CD4-positive, alpha-beta T cell treated with Interleukin-15 for 4 hours (primary cell): ENCODE measurements around the gene FBLN2.
"Not testable (repeated sequence)": the region's sequence is repeated elsewhere in the genome, so short reads cannot be mapped to it uniquely, and the experiment has no call there.

ENCODE experiments used
- DNase-seq: peaks from one replicate; pipeline ENCODE4 v3.0.0-alpha.2; 2020; ENCODE audit warnings: low spot score

The FBLN2 gene

DNA sequence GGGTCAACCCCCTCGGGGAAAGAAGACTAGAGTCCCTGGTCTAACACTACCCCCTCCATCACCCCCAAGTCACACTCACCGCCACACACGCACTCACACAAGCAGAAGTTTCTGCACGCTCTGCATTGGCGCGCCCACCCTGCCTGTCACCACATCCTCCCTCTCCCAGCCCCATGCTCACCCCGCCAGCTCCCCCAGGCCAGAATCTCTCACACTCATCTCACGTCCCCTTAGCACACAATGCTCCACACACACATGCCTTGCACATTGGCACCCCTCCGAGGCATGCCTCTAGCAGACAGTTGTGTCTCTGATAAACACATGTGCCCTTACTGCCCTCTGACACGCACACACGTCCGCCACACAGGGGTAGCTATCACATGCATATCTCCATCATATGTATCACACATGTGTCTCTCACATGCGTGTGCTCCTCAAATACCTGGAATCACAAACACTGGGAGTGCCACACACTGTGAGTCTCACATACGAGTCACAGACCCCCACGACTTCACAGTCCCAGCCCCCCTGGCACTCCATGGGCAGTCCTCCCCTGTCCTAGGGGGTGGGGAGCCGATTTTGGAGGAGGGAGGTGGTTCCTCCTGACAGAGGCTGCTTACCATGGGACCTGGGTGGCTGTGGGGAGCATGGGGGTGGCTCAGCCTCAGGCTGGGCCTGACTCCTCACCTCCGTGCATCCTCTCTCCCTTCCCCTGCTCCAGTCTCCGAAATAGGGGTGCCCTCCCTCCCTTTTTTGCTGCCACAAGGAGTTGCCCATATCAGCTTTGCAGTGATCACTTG is 898 bp downstream of the FBLN2 start:
- no peak for DNase-seq

DNA sequence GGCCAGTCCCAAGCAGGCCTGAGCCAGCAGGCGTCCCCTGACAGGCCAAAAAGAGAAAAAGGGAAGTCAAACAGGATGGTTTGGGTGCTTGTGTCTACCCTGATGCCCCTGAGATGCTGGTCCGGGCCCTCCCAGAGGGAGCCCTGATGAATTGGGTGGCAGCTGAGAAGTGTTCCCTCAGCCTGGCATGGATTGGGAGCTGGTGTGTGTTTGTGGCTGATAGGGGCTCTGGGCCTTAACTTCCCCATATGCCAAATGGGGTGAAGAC is 1.4 kb downstream of the FBLN2 start:
- no peak for DNase-seq

DNA sequence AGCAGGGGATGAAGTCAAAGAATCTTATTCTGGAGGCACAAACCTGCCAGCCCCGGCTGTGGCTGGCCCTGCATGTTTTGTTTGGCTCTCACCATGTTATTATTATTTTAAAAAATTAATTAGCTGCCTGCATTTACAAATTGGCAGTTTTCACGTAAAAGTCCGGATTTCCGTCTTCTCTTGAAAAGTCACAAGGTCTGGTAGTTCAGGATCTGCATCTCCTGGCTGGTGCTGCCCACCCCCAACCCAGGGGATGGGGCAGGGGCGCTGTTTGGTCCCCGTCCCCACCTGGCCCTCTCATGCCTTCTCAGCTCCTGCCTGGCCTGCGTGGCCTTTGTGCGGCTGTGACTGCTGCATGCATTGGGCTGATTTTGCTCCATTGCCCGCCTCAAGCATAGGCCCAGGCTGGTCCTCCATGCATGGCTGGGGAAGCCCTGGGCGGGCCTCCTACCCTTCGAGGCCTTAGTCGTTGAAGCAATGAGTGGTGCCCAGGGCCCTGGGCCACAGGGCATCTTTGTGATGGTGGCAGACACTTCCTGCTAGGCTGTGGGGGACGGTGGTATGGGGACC is 2.0 kb downstream of the FBLN2 start:
- no peak for DNase-seq

DNA sequence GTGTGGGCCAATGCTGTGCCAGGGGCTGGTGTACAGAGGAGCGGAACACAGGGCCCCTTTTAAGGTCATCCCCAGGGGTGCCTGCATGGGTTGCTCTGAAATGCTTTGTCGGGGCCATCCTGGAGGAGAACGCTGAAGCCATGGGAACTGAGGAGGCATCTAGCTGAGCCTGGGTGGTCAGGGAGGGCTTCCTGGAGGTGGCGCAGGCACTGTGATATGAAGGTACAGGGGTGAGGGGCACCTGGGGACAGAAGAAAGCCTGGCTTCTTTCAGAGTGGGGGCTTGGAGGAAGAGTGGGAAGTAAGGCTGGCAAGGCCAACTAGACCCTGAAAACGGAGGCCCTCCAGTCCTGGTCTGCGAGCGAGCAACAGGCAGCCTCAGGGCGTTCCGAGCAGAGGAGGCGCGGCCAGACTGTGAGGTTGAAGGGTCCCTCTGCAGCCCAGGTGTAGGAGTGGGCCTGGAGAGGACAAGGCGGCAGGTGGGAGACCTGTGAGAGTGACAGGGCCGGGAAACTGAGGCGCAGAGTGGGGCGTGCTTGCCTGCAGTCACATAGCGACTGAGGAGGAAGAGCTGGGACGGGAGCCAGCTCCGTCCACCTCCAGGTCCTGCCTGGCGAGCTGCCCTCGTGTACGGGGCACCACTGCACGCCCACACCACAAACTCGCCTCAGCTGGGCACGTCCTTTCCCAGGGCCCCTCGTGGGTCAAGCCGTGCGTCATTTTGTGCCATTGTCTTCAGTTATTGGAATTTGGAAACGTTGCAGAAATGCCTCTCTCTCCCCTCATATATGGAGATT is 4.1 kb downstream of the FBLN2 start:
- DNase-seq: no peak

DNA sequence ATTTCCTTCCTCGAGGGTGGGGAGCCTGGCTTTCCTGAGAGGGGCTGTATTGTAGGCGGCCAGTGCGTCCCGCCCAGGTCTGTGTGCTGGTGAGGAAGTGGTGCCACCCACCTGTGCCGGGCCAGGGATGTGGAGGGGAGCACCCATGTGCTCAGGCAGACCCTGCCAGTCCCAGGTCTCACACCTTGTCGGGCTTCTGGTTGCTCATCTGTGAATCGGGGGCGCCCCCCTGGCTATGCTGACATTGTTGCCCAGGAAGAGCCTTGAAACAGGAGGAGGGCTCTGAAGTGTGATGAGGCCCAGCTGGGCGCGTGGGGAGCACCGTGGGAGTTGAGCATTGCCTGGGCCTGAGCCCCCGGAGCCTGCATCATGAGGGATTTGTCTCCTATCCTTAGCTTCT is 4.8 kb downstream of the FBLN2 start:
- DNase-seq: no peak

DNA sequence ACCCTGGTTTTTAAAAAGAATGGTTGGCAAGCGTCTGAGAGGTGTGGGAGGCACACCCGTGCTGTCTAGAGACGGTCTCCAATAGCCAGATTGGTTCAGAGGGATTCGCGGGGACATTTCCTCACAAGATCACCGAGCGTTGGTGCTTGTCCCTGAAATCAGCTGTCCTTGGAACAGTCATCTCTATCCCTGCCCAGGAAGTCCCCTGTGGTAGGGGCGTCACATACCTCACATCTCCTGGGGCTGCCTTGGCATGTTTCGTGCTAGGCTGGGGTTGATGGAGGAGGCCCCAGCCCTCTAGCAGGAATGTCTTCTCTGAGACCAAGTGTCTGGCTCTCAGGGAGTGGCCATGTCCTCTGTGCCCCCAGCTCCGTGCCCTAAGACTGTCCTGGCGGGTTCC is 6.8 kb downstream of the FBLN2 start:
- DNase-seq: no peak

DNA sequence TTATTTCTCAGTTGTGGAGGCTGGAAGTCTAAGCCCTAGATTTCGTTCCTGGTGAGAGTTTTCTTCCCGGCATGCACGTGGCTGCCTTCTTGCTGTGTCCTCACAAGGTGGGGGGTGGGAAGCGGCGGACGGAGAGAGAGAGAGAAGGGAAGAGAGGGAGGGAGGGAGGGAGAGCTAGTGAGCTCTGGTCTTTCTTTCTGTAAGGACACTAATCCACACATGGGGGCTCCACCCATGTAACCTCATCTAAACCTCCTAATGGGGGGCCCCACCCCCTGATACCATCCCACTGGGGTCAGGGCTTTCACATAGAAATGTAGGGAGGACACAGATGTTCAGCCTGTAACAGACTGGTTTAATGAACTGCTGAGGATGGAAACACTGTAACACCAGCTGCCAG is 7.3 kb downstream of the FBLN2 start:
- no peak for DNase-seq

DNA sequence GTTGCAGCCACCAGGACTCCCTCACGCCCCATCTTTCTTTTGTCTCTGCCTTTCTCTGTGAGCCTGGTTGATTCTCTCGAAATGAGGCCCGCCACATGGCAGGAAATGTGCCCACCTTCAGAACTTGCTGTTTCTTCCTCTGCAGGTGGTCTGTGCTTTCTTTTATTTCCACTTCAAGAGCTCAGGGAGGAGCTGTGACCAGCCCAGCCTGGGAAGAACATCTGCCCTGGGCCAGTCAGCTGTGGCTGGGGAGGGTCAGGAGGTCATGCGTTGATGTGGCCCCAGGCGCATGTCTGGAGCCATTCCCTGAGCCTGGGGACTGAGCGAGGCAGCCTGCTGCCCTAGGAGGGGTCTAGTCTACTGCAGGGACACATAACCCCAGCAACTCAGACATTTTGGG is 8.0 kb downstream of the FBLN2 start:
- no peak for DNase-seq

DNA sequence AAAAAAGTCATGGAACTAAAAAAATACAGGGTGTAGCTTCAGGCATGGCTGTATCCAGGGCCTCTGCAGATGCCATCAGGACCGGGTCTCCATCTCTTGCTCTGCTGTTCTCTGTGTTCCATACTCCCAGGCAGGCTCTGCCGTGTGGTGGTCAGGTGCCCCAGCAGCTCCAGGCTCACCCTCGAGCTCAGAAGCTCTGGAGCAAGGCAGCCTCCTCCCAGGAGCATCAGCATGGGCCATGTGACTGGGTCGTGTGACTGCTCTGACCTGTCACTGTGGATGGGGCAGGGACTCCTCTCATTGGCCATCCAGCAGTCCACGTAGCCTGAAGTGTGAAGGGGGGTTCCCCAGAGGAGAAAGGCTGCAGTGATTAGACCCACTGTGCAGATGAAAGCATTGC is 8.5 kb downstream of the FBLN2 start:
- no peak for DNase-seq

DNA sequence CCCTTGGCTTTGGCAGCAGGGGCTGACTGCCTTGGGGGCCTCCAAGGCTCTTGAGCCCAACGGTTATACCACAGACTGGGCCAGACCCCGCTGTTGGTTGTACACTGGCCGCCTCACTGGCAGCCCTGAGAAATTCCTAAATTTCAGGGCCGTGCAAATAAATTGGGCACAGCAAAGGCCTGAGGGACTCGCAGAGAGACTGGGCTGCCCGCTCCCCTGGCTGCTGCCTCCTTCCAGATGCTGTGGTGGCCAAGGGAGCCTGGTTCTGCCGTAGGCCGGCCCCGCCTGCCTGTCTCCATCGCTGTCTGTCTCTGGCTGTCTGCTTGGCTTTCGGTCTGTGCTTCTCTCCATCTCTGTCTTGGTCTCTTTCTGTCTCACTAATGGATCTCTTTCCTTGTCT is 9.0 kb downstream of the FBLN2 start:
- DNase-seq: no peak

DNA sequence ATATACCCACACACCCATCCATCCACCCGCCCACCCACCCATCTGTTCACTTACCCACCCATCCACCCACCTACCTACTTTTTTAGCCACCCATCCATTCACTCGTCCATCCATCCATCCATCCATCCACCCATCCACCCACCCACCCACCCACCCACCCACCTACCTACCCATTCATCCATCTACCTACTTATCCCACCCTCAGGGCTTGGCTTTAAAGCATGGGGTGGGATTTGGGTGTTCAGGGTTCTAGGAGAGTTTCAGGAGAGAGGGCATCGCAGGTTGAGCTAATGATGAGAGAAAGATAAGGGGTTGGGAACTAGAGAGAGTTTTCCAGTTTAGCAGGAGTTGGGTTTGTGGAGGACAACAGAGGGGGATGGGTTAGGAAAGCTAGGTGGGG is 9.7 kb downstream of the FBLN2 start:
- no peak for DNase-seq

DNA sequence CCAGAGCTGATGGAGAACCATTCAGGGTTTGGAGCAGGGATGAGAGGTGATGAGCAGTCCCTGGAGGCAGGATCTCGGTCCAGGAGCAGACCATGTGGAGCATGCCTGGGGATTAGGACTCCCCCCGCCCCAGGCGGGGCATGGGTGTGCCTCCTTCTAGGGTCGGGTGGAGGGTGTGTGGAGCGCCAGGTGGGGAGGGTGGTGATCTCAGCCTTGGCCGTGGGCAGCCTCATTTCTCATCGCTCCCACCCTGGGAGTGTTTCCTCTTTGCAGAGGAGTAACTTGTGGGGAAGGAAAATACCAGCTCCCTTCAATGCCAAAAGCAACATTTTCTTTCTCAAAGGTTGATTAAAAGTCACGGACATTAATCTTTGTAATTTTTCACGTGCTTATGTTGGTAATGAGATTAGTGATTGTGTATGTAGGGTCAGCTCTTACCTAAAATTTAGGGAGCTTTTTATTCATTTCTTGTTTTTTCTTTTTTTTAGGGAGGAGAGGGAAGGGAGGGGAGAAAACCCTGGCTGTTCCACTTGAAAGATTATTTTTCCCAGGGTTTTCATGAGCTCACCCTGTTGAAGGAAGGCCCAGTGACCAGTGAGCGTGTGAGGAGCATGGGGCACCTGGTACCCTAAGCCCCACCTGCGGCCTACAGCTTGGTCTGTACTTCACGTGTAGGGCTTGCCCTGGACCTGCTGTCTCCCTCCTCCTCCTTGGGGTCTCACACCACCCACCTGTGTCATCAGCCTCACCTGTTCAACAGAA is 11.0 kb downstream of the FBLN2 start:
- DNase-seq: no peak

DNA sequence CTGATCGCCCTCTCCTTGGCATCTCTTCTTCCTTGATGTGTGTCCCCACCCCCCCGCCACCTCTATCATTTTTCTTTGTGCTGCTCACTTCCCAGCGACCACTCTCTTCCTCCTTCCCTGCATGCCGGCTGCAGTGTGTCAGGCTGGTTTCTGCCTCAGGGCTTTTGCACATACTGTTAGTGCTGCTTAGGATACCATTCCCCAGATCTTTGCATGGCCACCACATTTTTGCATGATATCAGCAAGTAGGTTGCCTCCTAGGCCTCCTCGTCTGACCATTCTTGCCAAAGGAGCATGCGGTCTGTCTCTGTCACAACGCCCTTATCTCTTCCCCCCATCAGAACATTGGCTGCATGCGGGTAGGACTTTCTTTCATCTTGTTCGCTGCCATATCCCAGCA is 12.5 kb downstream of the FBLN2 start:
- DNase-seq: no peak

DNA sequence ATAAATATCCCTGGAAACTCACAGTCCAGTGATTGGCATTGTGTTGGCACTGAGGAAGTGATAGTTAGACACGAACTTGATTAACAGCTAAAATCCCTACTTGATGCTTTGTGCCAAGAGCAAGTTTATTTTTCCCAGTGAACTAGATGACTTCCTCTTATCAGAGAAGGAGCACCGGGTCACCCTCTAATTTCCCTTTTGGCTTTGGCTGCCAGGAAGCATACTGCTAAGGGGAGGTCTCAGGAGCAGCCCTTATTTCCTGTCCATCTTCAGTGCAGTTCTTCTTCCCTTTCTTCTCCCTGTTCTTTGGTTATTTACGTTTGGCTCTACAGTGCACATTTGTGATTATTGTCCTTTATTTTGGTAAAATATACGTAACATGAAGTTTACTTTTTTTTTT is 13.0 kb downstream of the FBLN2 start:
- DNase-seq: no peak

DNA sequence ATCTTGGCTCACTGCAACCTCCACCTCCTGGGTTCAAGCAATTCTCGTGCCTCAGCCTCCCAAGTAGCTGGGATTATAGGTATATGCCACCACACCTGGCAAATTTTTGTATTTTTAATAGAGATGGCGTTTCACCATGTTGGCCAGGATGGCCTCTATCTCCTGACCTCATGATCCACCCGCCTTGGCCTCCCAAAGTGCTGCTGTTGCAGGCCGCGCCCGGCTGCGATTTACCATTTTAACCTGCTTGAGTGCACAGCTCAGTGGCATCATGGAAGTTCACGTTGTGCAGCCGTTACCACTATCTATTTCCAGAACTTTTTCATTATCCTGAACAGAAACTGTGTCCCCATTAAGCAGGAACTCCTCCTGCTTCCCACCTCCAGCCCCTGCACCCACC is 13.5 kb downstream of the FBLN2 start:
- DNase-seq: not testable (repeated sequence)

DNA sequence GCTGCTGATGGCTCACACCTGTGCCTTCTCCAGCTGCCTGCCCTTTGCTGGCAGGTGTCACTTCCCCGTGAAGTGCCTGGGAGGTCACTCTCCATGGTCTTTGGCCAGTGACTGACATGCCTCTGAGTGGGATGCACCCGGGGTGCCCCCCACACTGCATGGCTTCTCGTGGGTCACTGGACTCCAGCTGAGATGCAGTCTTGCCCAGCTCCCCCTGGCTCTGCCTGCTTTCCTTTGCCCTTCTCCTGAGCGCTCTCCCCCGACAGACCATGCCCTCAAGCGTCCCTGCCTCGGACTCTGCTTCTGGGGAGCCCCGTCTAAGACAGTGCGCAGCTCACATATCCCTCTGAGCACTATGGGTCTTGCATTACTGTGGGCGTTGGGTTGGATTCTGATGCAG is 14.4 kb downstream of the FBLN2 start:
- no peak for DNase-seq

DNA sequence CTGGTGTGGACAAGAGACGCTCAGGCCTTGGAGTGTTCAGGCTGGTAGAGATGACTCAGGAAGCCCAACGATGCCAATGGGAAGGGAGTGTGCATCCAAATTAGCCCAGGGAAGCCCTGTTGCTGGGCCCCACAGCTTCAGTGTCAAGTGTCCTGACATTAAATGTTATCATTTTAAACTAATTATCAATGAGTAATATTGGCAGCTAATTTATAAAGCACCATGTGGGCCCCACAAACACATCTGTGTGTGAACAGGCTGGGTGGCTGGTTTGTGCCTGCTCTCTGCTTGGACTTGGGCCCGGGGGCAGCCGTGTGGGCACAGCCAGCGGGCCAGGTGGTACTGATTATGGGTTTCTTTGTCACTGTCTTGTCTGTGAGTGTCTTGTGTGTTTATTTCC is 15.0 kb downstream of the FBLN2 start:
- DNase-seq: no peak

DNA sequence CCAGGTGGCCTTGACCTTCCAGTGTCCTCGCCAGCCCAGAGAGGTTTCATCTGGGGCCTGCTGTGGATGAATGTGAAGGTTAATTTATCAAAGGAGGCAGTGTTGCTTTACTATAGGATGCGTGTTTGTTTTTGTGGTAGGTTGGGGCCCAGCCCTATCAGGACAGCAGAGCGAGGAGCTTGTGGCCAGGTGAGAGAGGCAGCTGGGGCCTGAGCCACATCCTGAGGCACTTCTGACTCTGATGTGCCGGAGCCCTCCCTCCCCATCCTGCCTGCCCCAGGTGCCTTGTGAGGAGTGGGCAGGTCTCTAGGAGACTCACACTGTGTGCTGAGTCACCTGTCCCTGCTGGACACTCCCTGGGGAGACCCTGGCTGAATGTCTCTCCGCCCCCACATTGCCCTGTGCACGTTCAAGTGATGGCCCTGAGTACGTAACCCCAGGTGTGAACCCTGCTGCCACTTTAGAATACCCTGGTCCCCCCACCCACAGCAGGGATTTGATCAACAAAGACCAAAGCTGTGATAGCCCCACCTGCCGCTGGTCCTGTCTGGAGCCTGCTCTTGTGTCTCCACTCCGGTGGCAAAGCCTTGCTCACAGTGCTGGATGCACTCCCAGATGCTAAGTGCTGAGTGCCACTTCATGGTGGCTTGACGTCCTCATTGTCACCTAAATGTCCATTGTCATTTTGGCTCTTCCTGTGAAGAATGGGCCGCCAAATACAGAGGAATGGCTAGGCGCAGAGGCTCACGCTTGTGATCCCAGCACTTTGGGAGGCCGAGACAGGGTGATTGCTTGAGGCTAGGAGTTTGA is 16.0 kb downstream of the FBLN2 start:
- DNase-seq: no peak

DNA sequence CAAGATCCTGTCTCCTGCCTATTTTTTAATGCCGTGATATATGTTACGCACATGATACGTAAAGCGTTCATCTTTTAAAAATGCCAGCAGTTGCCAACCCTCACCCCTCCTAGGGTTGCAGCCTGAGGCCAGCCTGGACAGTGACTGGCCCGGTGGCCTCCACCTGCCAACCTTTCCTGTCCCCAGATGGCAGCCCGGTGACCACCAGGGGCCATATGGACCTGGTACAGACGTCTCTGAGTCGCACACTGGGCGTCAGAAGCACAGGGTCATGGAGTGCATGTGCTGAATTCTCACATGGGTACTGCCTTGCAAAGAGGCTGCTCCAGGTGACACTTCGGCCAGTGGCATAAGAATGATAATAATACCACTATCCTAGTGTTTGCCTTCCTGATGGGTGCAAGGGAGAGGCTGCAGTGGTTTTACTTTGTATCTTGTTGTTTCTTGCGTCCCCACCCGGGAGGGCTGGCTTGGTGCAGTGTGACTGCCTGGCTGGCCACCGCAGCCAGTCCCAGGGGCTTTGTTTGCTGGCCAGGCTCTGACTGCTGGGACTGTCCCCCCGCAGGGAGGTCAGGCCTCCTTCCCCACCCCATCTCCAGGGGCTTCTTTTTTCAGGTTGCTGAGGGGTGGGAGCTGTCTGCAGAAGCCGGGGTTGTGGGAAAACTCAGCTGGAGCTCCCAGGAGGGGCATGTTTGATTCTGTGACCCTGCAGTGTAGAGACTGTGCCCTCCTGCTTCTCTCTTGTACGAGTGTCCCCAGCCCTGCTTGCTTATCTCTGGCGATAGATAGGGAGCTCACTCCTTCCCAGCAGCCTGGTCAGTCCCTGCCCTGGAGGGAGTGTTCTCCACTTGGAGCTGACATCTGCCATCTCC is 16.9 kb downstream of the FBLN2 start:
- no peak for DNase-seq

DNA sequence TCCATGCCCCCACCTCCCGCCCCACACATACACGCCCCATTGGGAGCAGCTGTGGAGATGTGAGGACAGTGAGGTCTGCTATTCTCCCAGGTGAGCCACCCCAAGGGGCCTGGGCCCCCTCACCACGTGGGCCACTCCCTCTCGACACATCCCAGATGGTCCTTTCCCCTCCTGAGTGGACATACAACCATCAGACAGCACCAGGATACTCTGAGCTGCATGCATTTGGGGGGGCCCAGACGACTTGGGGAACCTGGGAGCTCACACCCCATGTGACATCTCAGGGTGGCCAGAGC is 17.5 kb downstream of the FBLN2 start:
- no peak for DNase-seq

DNA sequence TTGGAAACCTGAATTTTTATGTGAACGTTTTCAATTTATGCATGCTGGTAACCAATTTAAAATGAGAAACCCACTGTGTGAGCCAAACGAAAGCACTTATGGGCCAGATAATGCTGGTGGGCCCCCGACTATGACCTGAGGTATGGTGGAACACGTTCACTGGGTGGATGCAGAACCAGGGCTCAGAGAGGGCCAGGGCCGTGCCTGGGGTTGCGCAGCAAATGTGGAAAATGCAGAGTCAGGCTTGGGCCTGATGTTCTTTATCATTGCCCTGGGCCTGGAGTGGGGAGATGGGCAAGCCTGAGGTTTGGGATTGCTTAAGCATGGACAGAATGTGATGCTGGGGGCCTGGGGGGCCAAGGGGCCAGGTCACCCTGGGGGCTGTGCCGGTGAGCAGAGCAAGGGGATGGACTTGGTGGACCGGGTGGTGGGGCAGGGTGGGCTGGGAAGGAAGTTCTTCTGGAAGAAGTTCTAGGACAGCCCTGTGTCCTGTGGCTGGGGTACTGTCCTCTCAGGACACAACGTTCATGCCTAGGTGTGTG is 17.9 kb downstream of the FBLN2 start:
- DNase-seq: no peak
